ENCODE data around the gene JUN.
A peak's percentile ranks its signal among the peaks of the same experiment; 100 is the strongest.

Gene JUN

DNA sequence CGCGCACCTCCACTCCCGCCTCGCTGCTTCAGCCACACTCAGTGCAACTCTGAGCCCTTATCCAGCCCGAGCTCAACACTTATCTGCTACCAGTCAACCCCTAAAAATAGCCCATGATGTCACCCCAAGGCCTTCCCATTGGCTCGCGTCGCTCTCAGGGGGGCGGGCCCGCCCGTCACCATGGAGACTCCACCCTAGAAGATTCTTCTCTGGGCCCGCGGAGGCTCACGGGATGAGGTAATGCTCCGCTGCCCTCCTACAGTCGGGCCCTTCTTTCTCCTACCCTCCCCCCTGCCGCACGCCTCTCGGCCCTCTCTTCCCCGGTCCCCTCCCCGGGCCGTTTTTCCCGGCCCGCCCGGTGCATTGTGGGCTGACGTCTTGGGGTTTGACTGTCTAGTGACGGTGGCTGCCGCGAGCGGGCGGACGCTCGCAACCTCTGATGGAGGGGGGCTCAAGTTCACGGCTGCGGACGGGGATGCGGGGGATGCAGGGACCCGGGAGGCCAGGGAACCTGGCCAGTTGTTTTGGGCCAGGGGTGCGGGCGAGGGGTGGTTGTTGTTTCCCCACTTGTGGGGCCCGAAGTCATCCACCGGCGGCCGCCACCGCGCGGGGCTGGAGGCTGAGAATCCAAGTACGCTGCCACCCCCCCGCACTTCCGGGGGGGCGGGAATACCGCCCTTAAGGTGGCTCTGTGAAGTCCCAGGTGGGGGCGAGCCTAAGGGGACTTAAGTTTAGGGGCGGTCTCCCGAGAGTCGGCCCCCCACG, at the start of gene JUN:
TSS of gene JUN (minus strand) at position 55 of the 765 bp plus-strand sequence. CDS start 977 bp downstream, outside the sequence.
- DNase-seq = peak; percentile 100

DNA sequence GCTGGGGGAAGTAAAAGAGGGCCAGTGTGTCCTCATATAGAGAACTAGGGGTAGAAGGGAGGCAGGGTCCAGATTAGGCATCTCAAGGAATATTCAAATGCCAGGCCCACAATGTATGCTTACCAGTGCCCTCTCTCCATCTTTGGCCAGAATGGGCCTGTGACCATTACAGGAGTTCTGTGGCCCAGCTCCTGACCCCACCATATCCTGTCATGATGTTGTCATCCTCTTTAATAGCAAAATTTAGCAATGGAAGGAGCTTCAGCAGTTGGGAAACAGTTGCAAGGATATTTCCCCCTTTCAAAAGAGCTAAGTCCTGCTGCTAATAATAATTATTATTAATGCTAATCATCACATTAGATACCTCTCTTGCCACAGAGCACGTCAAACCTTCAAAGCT, 49.3 kb upstream of the JUN start:
- DNase-seq = peak; percentile 79

DNA sequence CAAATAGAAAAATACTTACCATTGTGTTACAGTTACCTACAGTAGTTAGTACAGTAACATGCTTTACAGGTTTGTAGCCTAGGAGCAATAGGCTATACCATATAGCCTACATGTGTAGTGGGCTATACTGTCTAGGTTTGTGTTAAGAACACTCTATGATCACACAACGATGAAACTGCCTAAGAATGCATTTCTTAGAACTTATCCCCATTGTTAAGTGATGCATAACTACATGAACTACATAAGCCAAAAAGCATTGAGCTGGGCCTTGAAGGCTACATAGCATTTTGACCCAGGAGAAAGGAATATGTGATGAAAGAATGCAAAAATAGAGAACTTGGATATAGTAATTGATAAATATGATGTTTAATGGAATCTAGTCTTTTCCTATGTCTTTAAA, 46.4 kb upstream of the JUN start:
- no peak for DNase-seq

DNA sequence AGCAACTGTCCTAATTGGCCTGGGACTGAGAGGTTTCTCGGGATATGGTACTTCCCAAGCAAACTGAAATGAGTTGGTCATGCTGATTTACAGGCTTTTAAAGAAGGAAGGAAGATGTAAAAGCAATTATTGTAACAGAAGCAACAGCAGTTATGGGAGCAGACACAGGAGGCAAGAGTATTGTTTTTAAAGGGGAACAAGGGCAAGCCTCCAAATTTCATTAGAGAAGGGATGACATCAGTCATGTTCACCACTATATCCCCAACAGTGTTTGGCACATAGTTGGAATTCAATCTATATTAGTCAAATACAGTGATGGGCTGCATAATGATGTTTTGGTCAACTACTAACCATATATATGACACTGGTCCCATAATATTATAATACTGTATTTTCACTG, 46.0 kb upstream of the JUN start:
- DNase-seq = no peak

DNA sequence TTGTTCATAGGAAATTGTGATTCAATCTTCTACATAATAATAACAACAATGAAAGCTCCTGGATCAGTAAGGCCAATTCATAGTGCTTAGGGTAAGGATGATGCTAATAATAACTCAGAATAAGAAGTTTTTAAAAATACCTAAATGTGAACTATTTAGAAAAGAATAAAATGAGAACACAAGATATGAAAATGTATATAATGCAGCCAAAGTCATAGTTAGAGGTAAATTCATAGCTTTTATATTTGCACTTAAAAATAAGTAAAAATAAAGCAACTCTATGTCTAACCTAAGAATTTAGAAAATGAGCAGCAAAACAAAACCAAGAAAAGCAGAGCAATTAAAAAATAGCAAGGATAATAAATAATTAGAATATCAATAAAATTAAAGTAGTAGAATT, 43.5 kb upstream of the JUN start:
- DNase-seq = no peak

DNA sequence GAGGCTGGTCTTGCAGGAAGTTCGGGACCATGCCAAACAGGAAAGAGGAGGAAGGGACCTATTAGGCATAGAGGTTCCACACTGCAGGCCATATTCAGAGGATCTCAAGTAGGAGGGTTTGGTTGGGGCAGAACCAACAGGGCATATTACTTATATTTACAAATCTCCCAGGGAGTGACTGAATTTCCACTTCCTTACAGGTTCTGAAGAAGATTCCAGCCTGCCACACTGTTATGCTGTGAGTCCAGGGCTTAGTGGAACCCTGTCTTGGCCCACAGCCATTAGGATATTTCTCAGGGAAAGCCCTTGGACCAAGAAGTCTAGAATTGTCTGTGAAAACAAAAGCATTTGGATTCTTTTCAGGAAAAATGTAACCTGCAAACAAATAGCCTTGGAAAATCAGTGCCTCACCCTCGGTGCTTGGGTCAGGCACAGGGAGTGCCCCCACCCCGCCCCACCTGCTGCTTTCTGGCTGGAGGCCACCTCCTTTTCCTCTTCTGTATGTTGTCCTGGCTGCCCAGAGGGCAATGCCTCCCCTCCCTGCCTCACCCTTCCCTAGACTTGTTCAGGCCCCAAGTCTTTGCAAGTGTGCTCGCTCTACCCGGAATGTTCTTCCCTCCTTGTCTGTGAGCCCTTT, 41.0 kb upstream of the JUN start:
- DNase-seq = no peak

DNA sequence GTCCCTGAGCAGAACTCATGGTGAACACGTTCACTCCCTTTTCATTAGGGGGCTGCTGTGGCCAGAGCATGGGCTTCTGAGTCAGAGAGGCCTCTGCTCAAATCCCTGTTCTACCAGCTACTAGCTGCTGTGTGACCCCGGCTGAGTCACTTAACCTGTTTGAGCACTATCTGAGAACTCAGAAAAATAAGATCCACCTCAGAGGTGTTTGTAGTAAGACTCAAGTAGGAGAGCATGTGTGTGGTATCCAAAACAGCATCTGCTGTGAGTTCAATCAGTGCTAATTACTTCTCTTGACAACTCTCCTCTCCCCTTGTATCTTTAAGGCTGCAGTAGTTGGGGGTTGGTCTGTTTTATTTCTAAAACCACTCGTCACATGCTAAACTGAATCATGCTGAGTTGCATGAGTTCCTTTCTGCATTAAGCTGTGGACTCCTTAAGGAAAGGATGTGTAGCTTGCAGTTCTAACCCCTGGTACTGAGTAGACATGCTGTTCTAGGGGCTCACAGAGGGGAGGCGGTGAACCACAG, 39.7 kb upstream of the JUN start:
- DNase-seq = peak; percentile 67

DNA sequence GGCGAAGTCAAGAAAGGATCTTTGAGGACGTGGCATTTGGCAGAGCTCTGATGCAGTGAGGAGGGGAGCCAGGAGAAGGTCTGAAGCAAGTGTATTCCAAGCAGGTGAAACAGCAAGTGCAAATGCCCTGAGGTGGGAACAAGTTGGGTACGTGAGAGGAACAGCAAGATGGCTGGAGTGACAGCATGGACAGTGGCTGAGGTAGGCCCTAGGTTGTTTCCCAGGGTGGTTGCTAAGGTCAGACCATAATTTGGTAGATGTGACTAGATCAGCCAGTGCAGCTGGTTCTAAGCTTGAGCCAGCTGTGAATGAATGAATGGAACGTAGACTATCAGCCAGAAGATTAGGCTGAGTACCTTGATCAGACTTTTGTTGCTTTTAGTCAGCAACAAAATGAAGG, 37.5 kb upstream of the JUN start:
- no peak for DNase-seq

DNA sequence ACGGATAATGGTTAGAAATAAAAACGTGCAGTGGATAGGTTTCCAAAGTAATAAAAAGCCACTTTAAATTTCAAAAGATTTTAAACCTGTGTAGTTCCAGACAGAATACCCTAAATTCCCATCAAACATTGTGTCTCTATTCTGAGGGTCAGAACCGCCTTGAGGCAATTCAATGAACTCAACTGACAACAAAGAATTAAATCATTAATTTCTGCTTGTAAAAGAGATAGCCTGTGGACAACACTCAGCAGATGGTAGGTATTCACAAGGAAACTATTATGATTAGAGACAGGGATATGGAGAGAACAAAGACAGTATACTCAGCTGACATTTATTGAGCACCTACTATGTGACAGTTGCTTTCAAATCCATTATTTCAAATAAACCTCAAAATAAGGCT, 35.1 kb upstream of the JUN start:
- no peak for DNase-seq

DNA sequence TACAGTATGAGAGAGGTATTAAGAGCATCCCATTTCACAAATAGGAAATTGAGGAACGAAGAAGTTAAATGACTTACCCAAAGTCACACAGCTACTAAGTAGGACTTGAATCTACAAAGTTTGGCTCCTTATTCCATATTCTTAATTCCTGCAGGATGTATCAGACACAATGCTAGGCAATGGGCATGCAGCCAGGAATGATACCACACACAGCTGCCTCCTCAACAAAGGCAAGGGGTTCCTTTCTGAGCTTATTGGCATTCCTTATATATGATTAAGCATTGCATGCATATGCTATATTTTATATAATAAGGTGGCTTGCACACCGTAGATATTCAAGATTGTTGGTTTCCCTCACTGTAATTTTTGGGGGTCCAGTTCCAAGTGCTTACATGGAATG, 34.2 kb upstream of the JUN start:
- DNase-seq = no peak

DNA sequence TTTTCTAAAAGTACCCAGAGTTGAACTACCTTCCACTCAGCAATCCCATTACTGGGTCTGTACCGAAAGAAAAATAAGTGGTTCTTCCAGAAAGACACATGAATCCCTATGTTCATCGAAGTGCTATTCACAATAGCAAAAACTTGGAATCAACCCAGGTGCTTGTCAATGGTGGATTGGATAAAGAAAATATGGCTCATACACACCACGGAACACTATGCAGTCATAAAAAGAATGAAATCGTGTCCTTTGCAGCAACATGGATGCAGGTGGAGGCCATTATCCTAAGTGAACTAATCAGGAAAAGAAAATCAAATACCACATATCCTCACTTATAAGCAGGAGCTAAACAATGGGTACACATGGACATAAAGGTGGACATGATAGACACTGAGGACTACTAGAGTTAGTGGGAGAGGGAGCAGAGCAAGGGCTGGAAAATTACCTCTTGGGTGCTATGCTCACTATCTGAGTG, 32.9 kb upstream of the JUN start:
- no peak for DNase-seq

DNA sequence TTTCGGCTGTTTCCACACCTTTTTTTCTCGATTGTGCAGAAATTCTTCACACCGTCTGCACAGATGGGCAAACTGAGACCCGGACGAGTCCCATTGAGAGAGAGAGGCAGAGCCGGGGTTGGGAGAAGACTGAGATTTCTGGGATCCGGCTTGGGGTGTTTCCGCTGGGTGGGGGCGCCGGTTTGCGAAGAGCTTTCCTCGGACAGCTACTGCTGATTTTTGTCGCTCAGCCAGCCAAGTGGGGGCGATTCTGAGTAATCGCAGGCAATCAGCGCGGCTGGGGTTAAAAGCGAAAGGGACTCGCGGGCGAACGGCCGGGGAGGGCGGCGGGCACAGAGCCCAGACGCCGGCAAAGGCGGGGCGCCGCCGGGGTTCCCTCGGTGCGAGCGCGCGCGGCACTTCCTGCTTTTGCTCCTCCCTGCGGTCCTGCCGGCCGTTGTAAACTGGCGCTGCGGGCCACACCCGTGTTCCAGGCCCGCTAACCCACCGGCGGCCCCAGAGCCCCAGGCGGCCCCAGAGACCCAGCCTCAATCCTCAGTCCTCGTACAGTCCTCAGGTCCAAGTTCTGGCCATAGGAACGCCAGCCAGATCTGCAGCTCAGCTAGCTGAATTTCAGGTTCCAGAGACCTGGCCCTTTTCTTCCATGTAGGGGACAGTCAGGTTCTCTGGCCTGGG, 32.4 kb upstream of the JUN start:
- peak; percentile 94 for DNase-seq

DNA sequence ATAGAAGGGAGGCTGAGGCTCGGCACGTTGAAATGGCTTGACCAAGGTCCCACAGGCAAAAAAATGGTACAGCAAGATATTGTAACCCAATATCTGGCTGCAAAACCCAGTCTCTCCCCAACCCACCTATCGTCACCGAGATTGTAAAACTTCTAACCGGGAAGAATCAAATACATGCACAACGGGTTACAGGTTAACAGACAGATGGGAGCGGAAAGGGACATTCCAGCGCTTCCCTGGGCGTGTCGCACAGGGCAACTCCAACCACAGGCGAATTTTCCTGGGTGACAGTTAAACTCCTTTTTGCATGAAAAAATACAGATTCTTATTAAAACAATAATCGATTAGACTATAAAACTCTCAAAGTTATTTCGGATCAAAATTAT, 31.8 kb upstream of the JUN start:
- DNase-seq = peak; percentile 40

DNA sequence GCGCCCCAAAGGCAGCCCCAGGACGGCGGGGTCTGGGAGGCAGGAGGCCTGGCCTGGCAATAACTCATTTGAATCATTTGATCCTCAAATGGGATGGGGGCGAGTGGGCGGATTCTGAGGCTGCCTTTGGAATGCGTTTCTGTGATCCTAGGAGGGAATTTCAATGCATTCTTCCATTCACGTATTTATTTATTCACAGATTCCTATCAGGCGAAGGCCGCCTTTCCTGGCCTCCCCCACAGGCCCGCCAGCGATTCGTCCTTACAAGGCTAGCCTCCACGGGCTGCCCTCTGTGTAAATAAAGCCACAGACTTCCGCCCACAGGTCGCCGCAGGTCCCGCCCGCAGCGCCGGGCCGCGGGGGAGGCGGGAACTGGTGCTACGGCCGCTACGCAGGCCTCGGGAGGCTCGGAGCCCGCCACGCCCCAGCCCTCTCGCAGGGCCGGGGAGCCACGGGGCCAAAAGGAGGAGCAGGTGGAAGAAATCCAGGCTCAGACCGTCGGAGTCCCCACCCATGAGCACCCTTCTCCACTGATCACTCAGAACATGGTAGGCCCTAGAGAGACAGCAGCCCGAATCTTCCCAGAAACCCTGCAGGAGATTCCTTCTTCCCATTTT, 31.3 kb upstream of the JUN start:
- DNase-seq = peak; percentile 88

DNA sequence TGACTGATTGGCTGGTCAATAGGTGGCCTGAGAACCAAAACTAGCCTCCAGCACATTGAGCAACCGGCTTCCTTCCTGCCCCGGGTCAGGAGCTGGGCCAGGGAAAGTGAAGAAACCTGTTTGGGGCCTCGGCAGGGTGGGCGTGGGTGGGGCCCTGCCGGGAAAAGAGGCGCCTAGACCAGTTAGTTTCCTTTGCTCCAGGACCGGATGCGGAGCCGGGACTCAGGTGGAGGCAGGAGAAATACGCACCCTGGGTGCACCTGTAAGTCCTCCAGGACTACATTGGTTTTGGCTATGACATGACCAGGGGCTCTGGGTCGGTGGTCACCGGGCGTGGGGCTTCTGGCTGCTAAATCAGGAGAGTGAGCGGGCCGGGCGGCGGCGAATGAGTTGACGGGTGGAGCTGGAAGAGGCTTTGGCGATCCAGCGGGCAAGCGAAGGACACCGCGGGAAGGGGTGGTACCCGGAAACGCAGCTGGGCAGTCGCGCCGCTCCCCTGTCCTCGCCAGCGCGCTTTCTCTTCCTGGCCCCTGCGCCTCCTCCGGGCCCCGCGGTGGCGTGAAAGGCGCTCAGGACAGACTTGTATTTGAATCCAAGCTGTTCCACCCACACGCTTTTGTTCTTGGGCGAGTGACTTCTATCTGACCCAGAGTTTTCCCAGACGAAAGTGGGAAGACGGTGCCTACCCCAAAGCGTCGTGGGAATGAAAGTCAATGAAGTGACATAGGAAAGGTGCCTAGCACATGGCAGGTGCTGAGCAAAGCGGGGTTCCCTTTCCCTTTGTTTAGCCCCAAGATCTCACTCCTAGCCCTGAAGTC, 30.6 kb upstream of the JUN start:
- peak; percentile 44 for DNase-seq

DNA sequence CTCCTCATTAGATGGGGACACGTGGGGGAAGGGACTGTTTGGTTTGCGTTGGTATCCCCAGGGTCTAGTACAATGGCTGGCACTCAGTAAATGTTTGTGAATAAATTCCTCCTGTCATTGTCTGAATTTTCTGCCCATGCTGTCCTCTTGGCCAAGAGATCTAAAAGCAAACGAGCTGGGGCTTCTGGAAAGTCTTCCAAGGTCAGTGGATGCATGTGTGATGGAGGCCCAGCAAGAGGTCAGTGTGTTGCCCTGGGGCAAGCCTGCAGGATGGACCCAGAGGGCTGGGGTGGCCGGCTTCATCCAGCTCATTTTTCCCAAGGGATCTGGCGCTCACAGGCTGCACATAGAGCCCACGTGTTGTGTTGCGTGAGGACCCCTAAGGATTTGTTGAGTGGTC, 30.0 kb upstream of the JUN start:
- DNase-seq = no peak

DNA sequence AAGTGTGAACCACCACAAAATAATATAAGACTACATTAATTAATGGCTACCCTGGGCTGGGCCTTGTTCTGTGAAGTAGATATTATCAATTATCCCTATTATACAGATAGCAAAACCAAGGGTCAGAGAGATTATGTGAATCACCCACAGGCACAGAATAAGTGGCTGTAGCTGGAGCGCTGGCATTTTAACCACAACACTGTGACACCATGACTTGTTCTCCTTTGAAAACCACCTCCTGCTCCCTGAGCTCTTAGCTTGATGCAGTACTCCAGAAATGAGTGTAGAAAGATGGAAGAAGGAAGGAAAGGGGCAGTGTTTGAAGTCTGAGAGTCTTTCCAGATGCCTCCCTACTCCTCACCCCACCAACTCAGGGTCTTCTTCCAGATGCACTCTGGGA, 29.5 kb upstream of the JUN start:
- DNase-seq = no peak

DNA sequence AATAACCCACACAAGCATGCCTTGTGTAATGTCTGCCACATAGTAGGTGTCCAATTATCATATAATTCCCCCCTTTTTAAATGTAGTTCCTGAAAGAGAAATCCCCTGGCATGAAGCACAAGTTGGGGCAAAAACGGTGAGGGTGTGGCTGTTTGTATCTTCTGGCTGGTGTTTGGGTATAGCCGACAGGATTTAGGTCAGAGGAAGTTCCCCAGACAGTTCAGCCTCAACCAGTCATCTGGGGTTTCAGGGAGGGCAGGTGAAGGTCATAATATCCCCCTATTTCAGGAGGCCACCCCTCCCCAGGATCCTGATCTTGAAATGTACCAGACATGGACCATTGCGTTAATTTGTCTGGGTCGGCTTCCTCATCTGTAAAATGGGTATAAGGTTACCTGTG, 29.1 kb upstream of the JUN start:
- DNase-seq = peak; percentile 50

DNA sequence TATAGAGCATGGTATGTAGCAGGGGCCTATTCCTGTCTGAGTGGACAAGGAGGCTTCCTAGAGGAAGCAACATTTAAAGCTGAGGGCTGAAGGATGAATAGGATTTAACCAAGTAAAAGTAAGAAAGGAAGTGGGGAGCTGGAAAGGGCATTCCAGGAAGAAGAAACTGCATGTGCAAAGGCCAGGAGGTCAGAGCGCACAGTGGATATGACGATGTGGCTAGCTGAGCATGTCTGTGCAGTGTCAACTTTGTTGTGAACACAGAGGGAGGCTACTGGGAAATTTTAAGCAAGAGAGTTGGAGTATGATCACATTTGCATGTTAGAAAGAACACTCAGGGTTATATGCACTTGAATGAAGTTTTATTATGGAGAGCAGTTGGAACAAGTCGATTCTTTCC, 28.6 kb upstream of the JUN start:
- peak; percentile 45 for DNase-seq

DNA sequence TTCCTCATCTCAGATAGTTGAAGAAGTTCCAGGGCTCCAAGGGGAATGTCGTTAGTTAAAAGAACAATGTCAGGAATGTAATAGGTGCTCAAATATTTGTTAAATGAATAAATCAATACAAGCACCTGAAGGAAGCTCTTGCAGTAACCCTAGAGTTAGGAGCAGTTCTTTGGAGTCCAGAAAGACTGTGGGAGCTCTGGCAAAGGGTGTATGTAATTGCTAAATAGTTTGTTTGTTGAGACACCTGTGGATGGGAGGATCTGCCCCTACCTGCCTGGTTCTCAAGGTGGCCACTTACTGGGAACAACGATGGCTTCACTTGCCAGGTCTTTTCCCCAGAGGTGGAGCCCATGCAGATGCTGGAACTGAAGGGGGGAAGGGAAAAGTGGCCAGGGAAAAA, 27.5 kb upstream of the JUN start:
- DNase-seq = no peak

DNA sequence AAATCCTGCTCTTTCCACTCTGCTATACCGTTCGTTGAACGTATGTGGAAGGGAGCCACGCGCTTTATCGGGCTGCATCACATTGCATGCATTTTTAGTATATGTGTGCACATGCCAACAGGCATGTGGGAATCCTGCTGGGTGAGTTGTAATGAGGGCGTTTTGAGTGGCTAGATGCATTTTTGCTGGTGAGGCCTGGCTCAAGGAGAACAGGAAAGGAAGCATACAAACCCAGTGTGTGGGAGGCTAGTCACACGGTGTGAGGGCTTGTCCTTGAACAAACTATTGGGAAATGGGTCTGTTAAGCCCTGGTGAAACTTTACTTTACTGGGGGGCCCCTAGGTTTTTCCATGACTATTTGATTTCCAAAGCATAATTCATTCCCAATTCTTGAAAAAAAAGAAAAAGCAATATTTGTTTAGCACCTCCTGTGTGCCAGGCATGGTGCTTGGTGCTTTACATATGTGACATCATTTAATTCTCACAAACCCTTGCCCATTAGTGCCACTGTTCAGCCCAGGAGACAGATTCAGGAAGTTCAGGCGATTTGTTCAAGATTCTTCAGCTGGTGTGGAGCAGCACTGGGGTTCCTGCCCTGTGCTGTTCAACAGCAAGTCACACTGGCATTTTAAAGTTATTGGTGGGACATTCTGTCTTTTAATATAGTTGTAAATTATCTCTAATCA, 25.6 kb upstream of the JUN start:
- peak; percentile 91 for DNase-seq

DNA sequence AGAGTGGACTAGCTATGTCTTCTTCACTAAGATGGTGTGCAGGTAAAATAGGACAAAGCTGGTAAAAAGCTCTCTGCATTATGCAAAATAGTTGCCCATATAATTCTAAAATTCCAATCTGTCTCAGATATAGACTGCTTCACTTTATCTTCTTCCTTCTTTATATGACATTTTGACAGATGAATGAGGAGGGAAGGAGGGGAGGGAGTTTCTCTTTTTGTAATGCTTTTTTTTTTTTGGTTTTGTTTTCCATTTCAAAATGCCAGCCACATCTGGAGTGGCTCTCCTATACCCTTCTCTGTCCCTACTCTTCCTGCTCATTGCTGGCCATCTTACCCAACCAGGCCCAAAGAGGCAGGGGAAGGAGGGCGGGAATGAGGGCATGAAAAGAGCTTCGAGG, 24.2 kb upstream of the JUN start:
- peak; percentile 72 for DNase-seq
